CD4-positive, alpha-beta T cell (primary cell): Measurements from ENCODE around the gene CCL24. TPM values are rescaled to one million over a fixed set of nuclear protein-coding genes. Genes with fewer than 3 reads are reported as not detected.
A peak's percentile ranks its signal among the peaks of the same experiment; 100 is the strongest.
"Not testable (repeated sequence)": the region's sequence is repeated elsewhere in the genome, so short reads cannot be mapped to it uniquely, and the experiment has no call there.

ENCODE experiments used
- ATAC-seq: fragments of 200-7000 bp; cut with Tn5 transposase; one replicate; pipeline ENCODE4 v1.10.0; 2022; ENCODE audit warnings: mild to moderate bottlenecking; ENCODE audit not compliant: poor library complexity
- CTCF ChIA-PET: fragments of 350-600 bp; sonication (Branson Sonifier 250); formaldehyde crosslinking; loops from one replicate; lab custom pipeline; 2021; ENCODE audit warnings: antibody characterized with exemption, inconsistent platforms; lab: Charles Lee
- POLR2A ChIA-PET: fragments of 350-600 bp; sonication (Branson Sonifier 250); formaldehyde crosslinking; loops from one replicate; lab custom pipeline; 2021; ENCODE audit warnings: antibody characterized with exemption, inconsistent platforms; lab: Charles Lee
- DNase-seq, 14 experiments: peaks; one replicate each; pipeline ENCODE4 v3.0.0-alpha.2; 2013 to 2020; ENCODE audit warnings: mixed read lengths in 2 of 14
- H3K27ac ChIP-seq, 2 donors: one replicate each; pipeline versions ENCODE4 v1.5.1 to v1.7.0; 2013; ENCODE audit warnings: low read length in 2 of 2, low read depth in 1 of 2, mild to moderate bottlenecking in 1 of 2
- H3K27me3 ChIP-seq, 2 experiments: 1 replicate in 1 of 2; 2 replicates in 1 of 2; pipeline versions ENCODE4 v1.6.1 to v1.7.0; 2013; ENCODE audit warnings: low read length in 2 of 2, control low read depth in 1 of 2, mild to moderate bottlenecking in 1 of 2, moderate library complexity in 1 of 2; ENCODE audit not compliant: insufficient read depth in 2 of 2, control insufficient read depth in 1 of 2
- H3K36me3 ChIP-seq: one replicate; pipeline ENCODE4 v1.6.1; 2013; ENCODE audit warnings: low read length, control low read depth; ENCODE audit not compliant: insufficient read depth
- H3K4me1 ChIP-seq: one replicate; pipeline ENCODE4 v1.6.1; 2013; ENCODE audit warnings: low read length, control low read depth; ENCODE audit not compliant: insufficient read depth
- H3K4me3 ChIP-seq: one replicate; pipeline ENCODE4 v1.5.1; 2013; ENCODE audit warnings: mild to moderate bottlenecking, low read length, moderate library complexity
- H3K9me3 ChIP-seq, 2 experiments: 1 replicate in 1 of 2; 2 replicates in 1 of 2; pipeline versions ENCODE4 v1.6.1 to v1.7.0; 2013; ENCODE audit warnings: low read length in 2 of 2, mild to moderate bottlenecking in 2 of 2, control low read depth in 1 of 2, moderate library complexity in 1 of 2; ENCODE audit not compliant: control insufficient read depth in 1 of 2, insufficient read depth in 1 of 2
- H3K27ac Mint-ChIP-seq: one replicate; pipeline ENCODE4 v1.8.0; 2020; ENCODE audit warnings: mixed read lengths
- H3K27me3 Mint-ChIP-seq: one replicate; pipeline ENCODE4 v1.8.0; 2021; ENCODE audit warnings: mixed read lengths
- H3K36me3 Mint-ChIP-seq: one replicate; pipeline ENCODE4 v1.8.0; 2021; ENCODE audit warnings: low read depth, mixed read lengths
- H3K4me1 Mint-ChIP-seq: one replicate; pipeline ENCODE4 v1.8.0; 2021; ENCODE audit warnings: low read depth, mixed read lengths
- H3K4me3 Mint-ChIP-seq: one replicate; pipeline ENCODE4 v1.8.0; 2020; ENCODE audit warnings: mild to moderate bottlenecking, mixed read lengths
- H3K9me3 Mint-ChIP-seq: one replicate; pipeline ENCODE4 v1.8.0; 2020; ENCODE audit warnings: mixed read lengths
- CTCF ChIP-seq: fragments of 200-600 bp; IDR thresholded peaks from one replicate; pipeline ENCODE4 v1.8.0; 2022; ENCODE audit warnings: antibody characterized with exemption, mild to moderate bottlenecking
- intact Hi-C, 2 experiments: fragments of 100-400 bp; cut with DNase I in 1 of 2; cut with micrococcal nuclease in 1 of 2; formaldehyde crosslinking; loops; one replicate each; pipeline versions ENCODE4 v1.15.1 to v1.9.0; 2023 to 2025; cut with DNase I, micrococcal nuclease
- total RNA-seq, 174 experiments: library from RNA in 2 of 174; stranded (reverse) in 2 of 174; gene quantifications; one replicate each; pipeline ENCODE4 v1.2.3 and lab custom pipeline; 2021 to 2026

Gene CCL24
- total RNA-seq, 2 experiments from 2014 or later: not detected

DNA sequence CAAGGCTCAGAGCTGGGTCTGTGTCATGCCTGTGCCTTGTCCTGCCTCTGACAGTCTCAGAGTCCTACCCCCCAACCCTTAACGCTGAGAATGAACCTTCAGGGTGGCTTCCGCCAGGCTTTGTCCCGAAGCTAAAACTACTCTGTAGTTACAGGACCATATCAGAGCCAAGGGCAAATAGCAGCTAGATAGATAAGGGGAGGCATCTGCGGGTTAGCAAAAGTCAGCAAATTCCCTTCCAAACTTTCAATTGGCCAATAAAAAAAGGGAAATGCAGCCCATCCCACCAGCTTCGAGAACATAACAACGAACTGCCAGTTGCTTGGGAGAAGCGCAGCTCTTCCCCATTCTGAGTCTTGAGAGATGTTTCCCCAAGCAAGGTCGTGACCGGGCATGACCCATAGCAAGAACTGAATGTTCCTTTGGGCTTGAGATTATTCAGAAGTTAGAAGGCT is 17.7 kb downstream of the CCL24 start:
- no peaks in the 10 kb centered on the region for H3K27me3 ChIP-seq
- H3K4me1 ChIP-seq: no peaks in the 10 kb centered on the region
- Mint-ChIP-seq H3K9me3 (no peaks in the 10 kb centered on the region), H3K4me1 (no peaks in the 10 kb centered on the region), H3K27me3 (no peaks in the 10 kb centered on the region), H3K27ac (no peak overlapping the region), H3K4me3 (no peak overlapping the region), H3K36me3 (no peaks in the 10 kb centered on the region)
- intact Hi-C loops: no loop called here
- DNase-seq: peak in 3 of 14 experiments; percentile 11 to 28 (median 13)
- no peak overlapping the region for H3K27ac ChIP-seq
- H3K36me3 ChIP-seq: no peaks in the 10 kb centered on the region
- H3K9me3 ChIP-seq: no peaks in the 10 kb centered on the region
- CTCF ChIA-PET: no interaction called here
- no peak for ATAC-seq
- no peak for TF ChIP-seq CTCF
- POLR2A ChIA-PET: no interaction called here
- H3K4me3 ChIP-seq: no peak overlapping the region

DNA sequence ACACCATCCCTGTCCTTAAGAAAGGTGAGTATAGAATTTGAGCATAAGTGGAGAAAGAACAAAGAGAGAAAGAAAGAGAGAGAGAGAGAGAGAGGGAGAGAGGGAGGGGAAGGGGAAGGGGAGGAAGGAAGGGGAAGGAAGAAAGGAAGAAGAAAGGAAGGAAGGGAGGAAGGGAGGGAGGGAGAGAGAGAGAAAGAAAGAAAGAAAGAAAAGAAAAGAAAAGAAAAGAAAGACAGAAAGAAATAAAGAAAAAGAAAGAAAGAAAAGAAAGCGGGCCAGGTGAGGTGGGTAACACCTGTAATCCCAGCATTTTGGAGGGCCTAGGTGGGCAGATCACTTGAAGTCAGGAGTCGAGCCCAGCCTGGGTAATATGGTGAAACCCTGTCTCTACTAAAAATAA is 19.9 kb downstream of the CCL24 start:
- Mint-ChIP-seq H3K27ac (no peak overlapping the region), H3K27me3 (no peaks in the 10 kb centered on the region), H3K4me1 (no peaks in the 10 kb centered on the region), H3K36me3 (no peaks in the 10 kb centered on the region), H3K9me3 (no peaks in the 10 kb centered on the region), H3K4me3 (no peak overlapping the region)
- intact Hi-C loops: no loop called here
- Histone ChIP-seq H3K4me3 (no peak overlapping the region), H3K9me3 (no peaks in the 10 kb centered on the region), H3K27me3 (no peaks in the 10 kb centered on the region), H3K36me3 (no peaks in the 10 kb centered on the region), H3K4me1 (no peaks in the 10 kb centered on the region), H3K27ac (no peak overlapping the region)
- ChIA-PET CTCF (no interaction called here), POLR2A (no interaction called here)
- no peak for TF ChIP-seq CTCF
- no peak for ATAC-seq
- no peak for DNase-seq

GRCh38 chr7:75792567-75792966 is 21.0 kb downstream of the CCL24 start:
- H3K36me3 ChIP-seq, H3K27me3 Mint-ChIP-seq, H3K9me3 ChIP-seq, POLR2A ChIA-PET, DNase-seq, H3K4me3 ChIP-seq, H3K27ac Mint-ChIP-seq, H3K27me3 ChIP-seq, H3K4me1 Mint-ChIP-seq, H3K9me3 Mint-ChIP-seq, CTCF ChIA-PET, H3K4me3 Mint-ChIP-seq, H3K4me1 ChIP-seq, intact Hi-C loops, ATAC-seq, H3K27ac ChIP-seq, H3K36me3 Mint-ChIP-seq: not testable (repeated sequence)

DNA sequence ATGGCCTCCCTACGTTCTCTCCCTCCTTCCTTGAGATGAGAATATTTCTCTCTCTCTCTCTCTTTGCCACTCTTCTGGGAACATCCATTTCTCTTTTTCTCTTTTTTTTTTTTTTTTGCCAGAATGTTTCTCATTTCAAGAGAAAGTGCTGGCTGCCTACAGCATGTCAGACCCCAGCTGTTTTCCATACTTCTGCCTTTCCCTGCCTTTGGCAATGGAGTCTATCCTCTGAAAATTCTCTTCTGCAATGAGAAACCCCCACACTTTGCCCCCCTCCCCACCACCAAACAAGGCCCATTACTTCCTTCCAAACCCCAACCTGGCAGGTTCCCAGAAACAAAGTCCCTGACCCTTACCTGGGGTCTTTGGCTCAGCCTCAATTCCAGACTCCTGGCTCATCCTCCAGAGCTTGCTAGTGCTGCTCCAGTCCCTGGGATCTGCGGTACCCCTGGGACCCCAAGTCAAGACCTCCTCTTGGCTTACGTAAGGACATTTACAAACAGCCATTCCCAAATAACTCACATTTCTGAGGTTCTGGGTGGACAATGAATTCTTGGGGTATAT is 24.2 kb downstream of the CCL24 start:
- no peak for DNase-seq
- H3K27me3 ChIP-seq: no peaks in the 10 kb centered on the region
- Mint-ChIP-seq H3K36me3 (no peaks in the 10 kb centered on the region), H3K27me3 (no peaks in the 10 kb centered on the region), H3K9me3 (no peaks in the 10 kb centered on the region), H3K4me3 (no peak overlapping the region), H3K4me1 (no peaks in the 10 kb centered on the region), H3K27ac (no peak overlapping the region)
- TF ChIP-seq CTCF: no peak
- H3K9me3 ChIP-seq: no peaks in the 10 kb centered on the region
- no peak overlapping the region for H3K4me3 ChIP-seq
- intact Hi-C loops: no loop called here
- H3K4me1 ChIP-seq: no peaks in the 10 kb centered on the region
- ChIA-PET CTCF (no interaction called here), POLR2A (no interaction called here)
- ATAC-seq: no peak
- no peaks in the 10 kb centered on the region for H3K36me3 ChIP-seq
- no peak overlapping the region for H3K27ac ChIP-seq

GRCh38 chr7:75788154-75788847 is 25.3 kb downstream of the CCL24 start:
- H3K4me1 ChIP-seq, H3K36me3 ChIP-seq, DNase-seq, H3K27ac ChIP-seq, ATAC-seq, H3K27me3 ChIP-seq, intact Hi-C loops, H3K27ac Mint-ChIP-seq, H3K36me3 Mint-ChIP-seq, POLR2A ChIA-PET, H3K9me3 ChIP-seq, H3K4me3 ChIP-seq, H3K4me3 Mint-ChIP-seq, H3K27me3 Mint-ChIP-seq, H3K9me3 Mint-ChIP-seq, H3K4me1 Mint-ChIP-seq, CTCF ChIA-PET: not testable (repeated sequence)
